ENCODE data around the gene RARG.

GRCh38 chr12:53231921-53232645 lies at the start of gene RARG:
- no peak for TF ChIP-seq CTCF (IDR thresholded peaks at IDR 0.05)
- no peak for TF ChIP-seq EZH2 (IDR thresholded peaks at IDR 0.05; ENCODE audit: borderline replicate concordance, insufficient read depth, low read depth, low read length, poor library complexity, severe bottlenecking)

Measured in B cell (primary cell).